B cell (primary cell): ENCODE results near the gene KLHL10. TPM values are rescaled to one million over a fixed set of nuclear protein-coding genes. Genes with fewer than 3 reads are reported as not detected.
"Not testable (repeated sequence)": the region's sequence is repeated elsewhere in the genome, so short reads cannot be mapped to it uniquely, and the experiment has no call there.

Experiments used
- ATAC-seq: fragments of 200-7000 bp; cut with Tn5 transposase; one replicate; pipeline ENCODE4 v1.10.0; 2021; ENCODE audit warnings: low read depth, mild to moderate bottlenecking, moderate number of reproducible peaks, moderate library complexity
- CTCF ChIA-PET: fragments of 350-600 bp; sonication (Branson Sonifier 250); formaldehyde crosslinking; loops from one replicate; lab custom pipeline; 2021; ENCODE audit warnings: antibody characterized with exemption, inconsistent platforms; lab: Charles Lee
- POLR2A ChIA-PET: fragments of 350-600 bp; sonication (Branson Sonifier 250); formaldehyde crosslinking; loops from one replicate; lab custom pipeline; 2021; ENCODE audit warnings: antibody characterized with exemption; lab: Charles Lee
- DNase-seq: peaks from one replicate; pipeline ENCODE4 v3.0.0; 2013
- H2AFZ ChIP-seq: 2 replicates; pipeline ENCODE4 v1.6.1; 2012; ENCODE audit warnings: mild to moderate bottlenecking, low read depth, low read length; ENCODE audit not compliant: insufficient read depth, poor library complexity, severe bottlenecking
- H3K27ac ChIP-seq, 2 donors: 1 replicate in 1 of 2; 2 replicates in 1 of 2; pipeline ENCODE4 v1.5.1; 2012 to 2013; ENCODE audit warnings: low read length in 2 of 2, mild to moderate bottlenecking in 2 of 2, moderate library complexity in 1 of 2
- H3K27me3 ChIP-seq, 4 experiments: fragments of 200-600 bp in 1 of 4; sonication (generic) in 1 of 4; replicated peaks in 1 of 4; 1 replicate in 2 of 4; 2 replicates in 2 of 4; pipeline versions ENCODE4 v1.6.1 to v1.7.0; 2013 to 2016; ENCODE audit warnings: low read length in 3 of 4, mild to moderate bottlenecking in 2 of 4, mixed read lengths in 1 of 4, moderate library complexity in 1 of 4; ENCODE audit not compliant: insufficient read depth in 4 of 4, control insufficient read depth in 3 of 4; ENCODE audit errors: control extremely low read depth in 1 of 4
- H3K36me3 ChIP-seq, 2 experiments: replicated peaks in 1 of 2; 1 replicate in 1 of 2; 2 replicates in 1 of 2; pipeline versions ENCODE4 v1.6.1 to v1.7.1; 2013; ENCODE audit warnings: low read length in 1 of 2; ENCODE audit not compliant: insufficient read depth in 2 of 2, control insufficient read depth in 1 of 2; ENCODE audit errors: control extremely low read depth in 1 of 2, extremely low read depth in 1 of 2
- H3K4me1 ChIP-seq, 2 donors: fragments of 200-600 bp in 1 of 2; sonication (generic) in 1 of 2; 1 replicate in 1 of 2; 2 replicates in 1 of 2; pipeline versions ENCODE4 v1.5.1 to v1.6.1; 2013 to 2017; ENCODE audit warnings: low read length in 2 of 2; ENCODE audit not compliant: control insufficient read depth in 2 of 2, insufficient read depth in 2 of 2
- H3K4me2 ChIP-seq: replicated peaks from 2 replicates; pipeline ENCODE3; 2012; ENCODE audit warnings: mild to moderate bottlenecking, low read depth, low read length; ENCODE audit not compliant: poor library complexity, severe bottlenecking
- H3K4me3 ChIP-seq, 5 experiments: fragments of 200-600 bp in 1 of 5; sonication (generic) in 1 of 5; 1 replicate in 3 of 5; 2 replicates in 2 of 5; pipeline versions ENCODE4 v1.5.1 to v1.7.0; 2011 to 2016; ENCODE audit warnings: low read length in 4 of 5, mild to moderate bottlenecking in 4 of 5, low read depth in 2 of 5, control low read depth in 1 of 5, moderate library complexity in 1 of 5; ENCODE audit not compliant: insufficient read depth in 1 of 5; ENCODE audit errors: control extremely low read depth in 1 of 5, extremely low read depth in 1 of 5
- H3K79me2 ChIP-seq: fragments of 200-600 bp; sonication (generic); one replicate; pipeline ENCODE4 v1.6.0; 2016; ENCODE audit warnings: low read length; ENCODE audit not compliant: control insufficient read depth, insufficient read depth
- H3K9ac ChIP-seq: fragments of 200-600 bp; sonication (generic); 2 replicates; pipeline ENCODE4 v1.6.1; 2017; ENCODE audit warnings: mild to moderate bottlenecking, low read length, moderate library complexity
- H3K9me3 ChIP-seq, 3 donors: one replicate each; pipeline versions ENCODE4 v1.6.1 to v1.7.1; 2013; ENCODE audit warnings: low read length in 2 of 3; ENCODE audit not compliant: control insufficient read depth in 2 of 3, insufficient read depth in 1 of 3; ENCODE audit errors: control extremely low read depth in 1 of 3
- H4K20me1 ChIP-seq: 2 replicates; pipeline ENCODE4 v1.6.0; 2012; ENCODE audit warnings: mild to moderate bottlenecking, low read length; ENCODE audit not compliant: insufficient read depth, control insufficient read depth, poor library complexity, severe bottlenecking
- H3K27ac Mint-ChIP-seq: one replicate; pipeline ENCODE4 v1.8.0; 2021; ENCODE audit warnings: mixed read lengths
- H3K27me3 Mint-ChIP-seq: one replicate; pipeline ENCODE4 v1.8.0; 2021; ENCODE audit warnings: mixed read lengths
- H3K4me1 Mint-ChIP-seq: one replicate; pipeline ENCODE4 v1.8.0; 2021; ENCODE audit warnings: mixed read lengths
- H3K4me3 Mint-ChIP-seq: one replicate; pipeline ENCODE4 v1.8.0; 2021; ENCODE audit warnings: mixed read lengths
- H3K9me3 Mint-ChIP-seq: one replicate; pipeline ENCODE4 v1.8.0; 2022; ENCODE audit warnings: mixed read lengths; ENCODE audit not compliant: insufficient read depth
- CTCF ChIP-seq: fragments of 200-600 bp; IDR thresholded peaks from one replicate; pipeline ENCODE4 v1.8.0; 2022; ENCODE audit warnings: antibody characterized with exemption, mild to moderate bottlenecking
- EZH2 ChIP-seq: IDR thresholded peaks from 2 replicates; pipeline ENCODE4 v1.6.1; 2012; ENCODE audit warnings: borderline replicate concordance, low read depth, mild to moderate bottlenecking, moderate library complexity, low read length; ENCODE audit not compliant: insufficient read depth, poor library complexity, severe bottlenecking
- WGBS: methylation state at CpG from one replicate; pipeline ENCODE4 v1.1.5; 2013; ENCODE audit warnings: missing lambda C conversion rate; ENCODE audit not compliant: insufficient coverage; 5-methylcytosine and 5-hydroxymethylcytosine counted together
- intact Hi-C: fragments of 100-400 bp; cut with micrococcal nuclease; formaldehyde crosslinking; loops from one replicate; pipeline ENCODE4 v1.10.0; 2022
- polyA plus RNA-seq: library from polyadenylated mRNA; depleted of rRNA; stranded (reverse); fragments of >200 nt; gene quantifications from 2 replicates; pipeline ENCODE4 v1.2.3, GENCODE V29; 2012
- total RNA-seq, 2 donors: library from RNA; stranded (reverse); fragments of 120-200 nt in 1 of 2; gene quantifications; 1 replicate in 1 of 2; 2 replicates in 1 of 2; pipeline versions ENCODE4 v1.2.3 to v1.2.4, GENCODE V29; 2013 to 2022

KLHL10 gene
- total and polyA plus RNA-seq, 2 donors (not counting 1 experiment from before 2014, with no cell fraction given) = 0.12 to 0.37 TPM

GRCh38 chr17:41873559-41874292 lies 36.1 kb downstream of the KLHL10 start:
- H3K9me3 Mint-ChIP-seq = no peaks in the 10 kb centered on the region
- Histone ChIP-seq H2AFZ (no peak overlapping the region), H3K9ac (no peak overlapping the region), H3K79me2 (no peaks in the 10 kb centered on the region), H3K4me3 (no peak overlapping the region), H3K9me3 (no peaks in the 10 kb centered on the region), H3K4me1 (no peaks in the 10 kb centered on the region), H3K36me3 (peaks cover 0 to 55% of the 10 kb centered on the region in 2 experiments), H3K4me2 (no peak overlapping the region), H4K20me1 (no peaks in the 10 kb centered on the region), H3K27me3 (no peaks in the 10 kb centered on the region), H3K27ac (no peak overlapping the region)
- H3K27ac Mint-ChIP-seq = no peak overlapping the region
- CTCF ChIA-PET = no interaction called here
- TF ChIP-seq EZH2 (no peak), CTCF (no peak)
- ATAC-seq (no peak), DNase-seq (no peak)
- H3K4me1 Mint-ChIP-seq = no peaks in the 10 kb centered on the region
- H3K27me3 Mint-ChIP-seq = no peaks in the 10 kb centered on the region
- POLR2A ChIA-PET = no interaction called here
- no peak overlapping the region for H3K4me3 Mint-ChIP-seq
- over 99% methylated on average over 10 of the region's 10 CpGs for WGBS
- intact Hi-C loops = no loop called here

- H3K4me2 ChIP-seq, H3K4me3 Mint-ChIP-seq, H3K79me2 ChIP-seq, intact Hi-C loops, DNase-seq, H3K9me3 Mint-ChIP-seq, H3K27ac ChIP-seq, H2AFZ ChIP-seq, H4K20me1 ChIP-seq, H3K4me1 ChIP-seq, H3K9ac ChIP-seq, POLR2A ChIA-PET, H3K27me3 ChIP-seq, H3K9me3 ChIP-seq, CTCF ChIA-PET, H3K27me3 Mint-ChIP-seq, H3K4me1 Mint-ChIP-seq, H3K4me3 ChIP-seq, ATAC-seq, H3K27ac Mint-ChIP-seq: not testable (repeated sequence)
- 80% methylated on average over 1 of the region's 9 CpGs for WGBS
- peaks cover 0 to 56% of the 10 kb centered on the region in 2 experiments for H3K36me3 ChIP-seq
Measured at GRCh38 chr17:41874293-41874670, 36.7 kb downstream of the KLHL10 start.
